HEK293 (cell line): ENCODE measurements around the gene ASCL5.

ENCODE experiments used
- SETDB1 ChIP-seq: IDR thresholded peaks from one replicate; pipeline ENCODE4 v1.6.1; 2017; ENCODE audit warnings: mild to moderate bottlenecking, low read length, moderate library complexity, mixed read lengths; ENCODE audit not compliant: insufficient read length
- ZNF174 ChIP-seq: fragments of 450-650 bp; formaldehyde crosslinking; IDR thresholded peaks from 2 replicates; pipeline ENCODE4 v1.5.0; 2017; ENCODE audit warnings: missing biosample characterization, mild to moderate bottlenecking, missing genetic modification characterization
- ZNF639 ChIP-seq: fragments of 450-650 bp; formaldehyde crosslinking; IDR thresholded peaks from 2 replicates; pipeline ENCODE4 v1.5.1; 2016; ENCODE audit warnings: missing biosample characterization, missing genetic modification characterization
- TF ChIP-seq, protein P1 (sequence below): fragments of 450-650 bp; formaldehyde crosslinking; IDR thresholded peaks from 2 replicates; pipeline ENCODE4 v1.5.1; 2016; ENCODE audit warnings: missing biosample characterization, missing genetic modification characterization

DNA sequence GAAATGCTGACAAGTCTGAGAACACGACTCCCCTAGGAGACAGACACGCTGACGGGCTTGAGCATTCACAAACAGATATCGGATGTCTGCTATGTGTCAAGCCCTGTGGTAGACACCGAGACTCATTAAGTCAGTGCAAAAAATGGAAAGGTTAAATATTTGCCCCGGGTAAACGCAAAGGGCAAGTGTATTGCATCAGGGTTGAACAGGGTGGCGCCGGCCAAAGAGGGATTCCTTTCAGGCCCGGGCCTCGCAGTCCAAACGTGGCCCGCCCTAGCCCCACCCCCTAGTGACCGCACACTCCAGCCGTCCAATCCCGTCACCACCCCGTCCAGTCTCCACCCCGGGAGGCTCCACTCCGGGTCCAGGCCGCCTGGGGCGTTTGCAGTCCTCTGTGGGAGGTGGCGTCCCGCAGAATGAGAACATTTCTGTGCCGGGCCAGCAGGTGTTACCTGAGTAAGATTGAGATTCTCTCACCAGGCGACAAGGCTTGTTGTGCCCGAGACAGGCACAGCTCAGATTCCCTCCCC is 43.6 kb upstream of the ASCL5 start:
- TF ChIP-seq, protein P1, sequence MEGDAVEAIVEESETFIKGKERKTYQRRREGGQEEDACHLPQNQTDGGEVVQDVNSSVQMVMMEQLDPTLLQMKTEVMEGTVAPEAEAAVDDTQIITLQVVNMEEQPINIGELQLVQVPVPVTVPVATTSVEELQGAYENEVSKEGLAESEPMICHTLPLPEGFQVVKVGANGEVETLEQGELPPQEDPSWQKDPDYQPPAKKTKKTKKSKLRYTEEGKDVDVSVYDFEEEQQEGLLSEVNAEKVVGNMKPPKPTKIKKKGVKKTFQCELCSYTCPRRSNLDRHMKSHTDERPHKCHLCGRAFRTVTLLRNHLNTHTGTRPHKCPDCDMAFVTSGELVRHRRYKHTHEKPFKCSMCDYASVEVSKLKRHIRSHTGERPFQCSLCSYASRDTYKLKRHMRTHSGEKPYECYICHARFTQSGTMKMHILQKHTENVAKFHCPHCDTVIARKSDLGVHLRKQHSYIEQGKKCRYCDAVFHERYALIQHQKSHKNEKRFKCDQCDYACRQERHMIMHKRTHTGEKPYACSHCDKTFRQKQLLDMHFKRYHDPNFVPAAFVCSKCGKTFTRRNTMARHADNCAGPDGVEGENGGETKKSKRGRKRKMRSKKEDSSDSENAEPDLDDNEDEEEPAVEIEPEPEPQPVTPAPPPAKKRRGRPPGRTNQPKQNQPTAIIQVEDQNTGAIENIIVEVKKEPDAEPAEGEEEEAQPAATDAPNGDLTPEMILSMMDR (tag by site-specific recombination) = no peak
- no peak for TF ChIP-seq SETDB1
- TF ChIP-seq ZNF639 (tag by site-specific recombination) = peak; percentile 65
- TF ChIP-seq ZNF174 (tag by site-specific recombination) = no peak
